Right lung (tissue), 5 donors: Measurements from ENCODE around the gene TNFAIP2. TPM values are rescaled to one million over a fixed set of nuclear protein-coding genes. Genes with fewer than 3 reads are reported as not detected.

Source experiments
- DNase-seq, 2 donors: peaks; one replicate each; pipeline ENCODE4 v3.0.0-alpha.2; 2013
- polyA plus RNA-seq, 5 donors: library from polyadenylated mRNA; unstranded; fragments of 120-200 nt; gene quantifications; one replicate each; pipeline versions ENCODE4 v1.2.1 to v1.2.3, GENCODE V29; 2013; ENCODE audit warnings: inconsistent platforms in 1 of 5, low replicate concordance in 1 of 5; ENCODE audit not compliant: insufficient read length in 5 of 5, insufficient read depth in 1 of 5

Gene TNFAIP2
- polyA plus RNA-seq, 5 donors, result 25.6 to 41.7 (median 35.6) TPM

DNA sequence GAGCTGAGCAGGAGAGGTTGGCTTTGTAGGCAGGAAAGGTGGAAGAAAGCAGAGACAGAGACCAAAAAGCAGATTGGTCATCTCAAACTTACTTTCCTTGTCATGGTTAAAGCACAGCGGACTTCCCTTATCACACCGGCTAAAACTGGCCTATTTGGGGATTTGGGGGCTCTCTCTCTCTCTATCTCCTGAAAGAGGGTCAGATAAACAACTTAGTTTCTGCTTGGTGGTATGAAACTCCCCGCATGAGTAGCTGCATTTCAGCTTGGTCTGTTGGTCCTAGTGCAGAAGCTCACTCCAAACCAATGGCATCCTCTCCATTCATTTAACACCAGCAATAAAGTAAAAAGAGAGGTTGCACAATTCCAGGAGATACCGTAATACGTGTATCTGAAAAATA, 57.1 kb downstream of the TNFAIP2 start:
- no peak for DNase-seq

DNA sequence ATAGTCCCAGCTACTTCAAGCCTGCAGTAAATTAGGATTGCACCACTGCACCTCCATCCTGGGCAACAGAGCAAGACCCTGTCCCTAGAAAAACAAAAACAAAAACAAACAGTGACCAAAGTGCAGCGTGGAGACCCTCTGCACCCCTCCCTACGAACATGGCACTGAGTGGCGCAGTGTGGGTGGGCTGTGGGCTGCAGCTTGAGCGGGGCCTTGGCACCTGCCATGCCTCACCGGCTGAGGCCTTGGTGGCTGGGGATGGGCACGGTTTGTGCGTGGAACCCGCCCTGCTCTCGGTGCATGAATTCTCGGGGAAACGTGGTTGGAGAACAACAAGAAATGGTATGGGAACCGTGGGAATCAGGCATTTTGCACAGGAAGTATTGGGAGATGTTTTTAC, 60.8 kb downstream of the TNFAIP2 start:
- no peak for DNase-seq

DNA sequence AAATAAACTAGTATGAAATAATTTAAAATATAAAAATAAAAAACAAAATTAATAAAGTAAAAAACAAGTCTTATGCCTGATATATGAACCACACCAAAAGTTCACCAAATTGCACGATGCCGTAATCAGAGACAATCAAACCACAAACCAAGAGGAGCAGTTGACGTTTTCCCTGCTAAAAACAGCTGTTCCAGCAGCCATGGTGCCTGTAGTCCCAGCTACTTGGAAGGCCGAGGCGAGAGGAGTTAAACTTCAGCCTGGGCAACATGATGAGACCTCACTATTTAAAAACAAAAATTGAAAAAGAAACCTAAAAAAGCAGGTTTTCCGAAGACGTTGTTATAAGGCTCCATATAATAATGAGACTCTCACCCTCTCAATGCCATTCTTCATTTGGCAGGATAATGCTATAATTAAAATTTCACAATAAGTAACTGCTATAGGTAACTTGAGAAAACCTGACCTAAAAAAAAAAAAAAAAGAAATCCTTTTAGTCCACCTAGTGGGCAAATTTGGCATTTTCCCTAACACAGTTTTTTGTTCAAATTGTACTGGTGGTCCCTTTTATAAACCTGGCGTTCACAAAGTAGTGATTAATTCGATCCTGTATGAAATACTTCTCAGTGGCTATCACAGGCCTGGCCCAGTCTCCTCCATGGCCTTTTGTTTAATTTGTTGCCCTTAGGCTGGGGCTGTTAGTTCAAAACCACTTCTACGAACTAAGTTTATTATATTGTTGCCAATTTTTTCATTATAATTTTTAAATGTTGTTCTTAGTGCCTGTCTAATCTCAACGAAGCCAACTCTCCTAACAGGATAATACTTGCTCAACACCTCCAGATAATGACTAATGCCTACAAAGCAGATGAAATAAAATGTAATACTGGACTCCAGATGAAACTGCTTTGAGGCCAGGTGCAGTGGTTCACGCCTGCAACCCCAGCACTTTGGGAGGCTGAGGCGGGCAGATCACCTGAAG, 62.1 kb downstream of the TNFAIP2 start:
- DNase-seq, result no peak

DNA sequence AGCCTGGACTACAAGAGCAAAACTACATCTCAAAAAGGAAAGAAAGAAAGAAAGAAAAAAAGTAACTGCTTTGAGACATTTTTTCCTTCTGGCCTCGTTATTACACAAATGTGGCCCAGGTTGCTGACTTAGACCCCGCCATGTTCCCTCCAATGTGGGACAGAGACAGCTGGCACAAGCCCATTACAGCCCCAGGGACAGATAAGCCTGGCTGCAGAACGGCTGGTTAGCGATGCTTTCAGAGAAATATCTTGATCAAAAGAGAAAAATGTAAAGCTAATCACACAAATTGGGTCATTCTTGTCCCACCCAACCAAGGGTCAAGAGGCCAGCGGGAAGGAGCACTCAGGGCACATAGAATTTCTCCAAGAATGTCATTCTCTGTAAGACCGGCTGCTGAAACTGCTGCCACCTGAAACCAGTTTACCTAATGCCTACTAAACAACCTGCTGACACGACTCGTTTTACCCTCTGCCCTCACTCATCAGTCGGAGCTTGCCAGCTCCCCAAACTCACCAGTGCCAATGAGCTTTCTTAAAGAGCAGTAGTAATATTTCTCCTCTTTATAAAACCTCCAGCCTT, 63.1 kb downstream of the TNFAIP2 start:
- no peak for DNase-seq

Other genes with a start within 250 kb of the TNFAIP2 start
- gene AMN, start 200.8 kb upstream of the TNFAIP2 start, polyA plus RNA-seq, result 1 to 10 TPM in 3 of 5 donors, under 1 TPM in 2; 0.35 to 1.5 (median 1.0) TPM
- gene CDC42BPB, start 65.9 kb upstream of the TNFAIP2 start, polyA plus RNA-seq, result 10 to 100 TPM; 59.3 to 80.3 (median 69.9) TPM
- not detected for gene LBHD2, start 39.3 kb upstream of the TNFAIP2 start, polyA plus RNA-seq
- gene EXOC3L4, start 28.7 kb upstream of the TNFAIP2 start, polyA plus RNA-seq, result 1 to 10 TPM; 2.2 to 5.2 (median 4.2) TPM
- gene EIF5, start 210.8 kb downstream of the TNFAIP2 start, polyA plus RNA-seq, result 100 to 1,000 TPM; 164 to 227 (median 208) TPM